ENCODE data around the gene DMBX1.

Gene DMBX1

DNA sequence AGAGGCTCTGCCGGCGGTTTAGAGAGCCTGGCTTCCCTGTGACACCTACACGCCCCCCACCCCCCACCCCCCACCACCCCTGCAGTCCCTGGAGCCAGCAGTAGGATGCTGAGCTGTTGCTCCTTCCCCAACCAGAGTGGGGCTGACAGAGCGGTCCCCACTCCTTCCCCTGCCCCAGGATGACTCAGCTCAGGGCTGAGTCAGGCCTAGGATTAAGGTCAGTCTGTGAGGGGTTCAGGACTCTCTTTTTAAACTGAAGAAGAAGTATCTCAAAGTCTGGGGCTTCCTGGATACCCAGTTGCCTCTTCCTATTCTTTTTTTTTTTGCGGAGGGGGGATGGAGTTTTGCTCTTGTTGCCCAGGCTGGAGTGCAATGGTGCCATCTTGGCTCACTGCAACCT is 19.1 kb downstream of the DMBX1 start:
- DNase-seq: no peak

- no peak for DNase-seq
Observed at GRCh38 chr1:46510341-46510997, 20.8 kb downstream of the DMBX1 start.

GRCh38 chr1:46510998-46511365 is 21.3 kb downstream of the DMBX1 start:
- no peak for DNase-seq

DNA sequence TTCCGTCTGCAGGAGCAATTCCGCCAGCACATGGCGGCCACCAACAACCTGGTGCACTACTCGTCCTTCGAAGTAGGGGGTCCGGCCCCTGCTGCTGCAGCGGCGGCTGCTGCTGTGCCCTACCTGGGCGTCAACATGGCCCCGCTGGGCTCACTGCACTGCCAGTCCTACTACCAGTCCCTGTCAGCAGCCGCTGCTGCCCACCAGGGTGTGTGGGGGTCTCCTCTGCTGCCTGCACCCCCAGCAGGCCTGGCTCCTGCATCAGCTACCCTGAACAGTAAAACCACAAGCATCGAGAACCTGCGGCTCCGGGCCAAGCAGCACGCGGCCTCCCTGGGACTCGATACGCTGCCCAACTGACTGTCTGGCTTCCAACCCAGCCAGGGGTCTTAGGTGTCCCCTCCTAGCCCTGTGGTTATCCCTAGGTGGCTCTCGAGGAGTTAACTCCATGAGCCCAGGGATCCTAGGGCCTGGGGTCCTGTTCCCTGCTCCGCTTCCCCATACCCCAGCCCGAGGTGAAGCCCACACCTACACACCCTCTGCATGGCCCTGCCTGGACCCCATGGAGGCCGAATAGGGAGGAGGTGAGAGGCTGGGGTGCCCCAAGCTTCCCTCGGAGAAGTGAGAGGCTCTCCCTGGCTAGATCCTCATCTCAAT is 22.6 kb downstream of the DMBX1 start:
- DNase-seq: no peak

GRCh38 chr1:46512792-46513190 is 23.2 kb downstream of the DMBX1 start:
- DNase-seq: no peak

DNA sequence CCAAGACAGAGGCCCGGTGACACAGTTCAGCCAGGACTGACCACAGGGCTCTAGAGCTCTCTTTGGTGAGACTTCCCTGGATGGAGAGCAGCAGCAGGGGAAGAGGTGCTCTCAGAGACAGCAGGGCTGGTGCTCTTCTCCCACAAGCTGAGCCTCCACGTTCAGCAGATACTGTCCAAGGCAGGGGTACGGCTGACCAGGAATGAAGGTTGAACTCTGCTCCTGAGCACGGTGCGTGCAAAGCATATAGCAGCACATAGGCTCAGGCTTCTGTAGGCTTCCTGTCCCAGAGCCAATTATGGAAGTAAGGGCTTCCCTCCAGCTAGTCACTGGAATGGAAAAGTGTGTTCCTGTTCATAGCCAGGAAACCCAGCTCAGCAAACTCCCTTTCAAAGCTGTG is 23.9 kb downstream of the DMBX1 start:
- no peak for DNase-seq

DNA sequence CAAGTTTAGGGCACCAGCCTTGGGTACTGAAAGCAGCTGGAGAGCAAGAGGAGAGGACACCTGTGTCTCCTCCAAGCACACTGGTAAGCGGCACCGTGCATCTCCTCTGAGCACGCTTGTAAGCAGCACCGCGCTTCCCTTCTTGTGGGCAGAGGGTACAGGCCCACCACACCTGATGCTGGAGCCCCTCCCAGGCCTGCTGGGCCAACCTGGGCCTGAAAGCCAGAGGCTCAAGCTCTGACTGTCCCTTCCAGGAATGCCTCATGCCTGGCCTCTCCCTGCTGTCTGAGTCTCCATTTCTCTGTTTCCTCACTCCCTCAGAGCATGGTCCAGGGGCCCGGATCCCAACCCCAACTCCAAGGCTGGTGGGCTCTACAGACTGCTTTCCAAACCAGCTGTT is 25.9 kb downstream of the DMBX1 start:
- no peak for DNase-seq

- no peak for DNase-seq
Observed at GRCh38 chr1:46516200-46516950, 26.7 kb downstream of the DMBX1 start.

DNA sequence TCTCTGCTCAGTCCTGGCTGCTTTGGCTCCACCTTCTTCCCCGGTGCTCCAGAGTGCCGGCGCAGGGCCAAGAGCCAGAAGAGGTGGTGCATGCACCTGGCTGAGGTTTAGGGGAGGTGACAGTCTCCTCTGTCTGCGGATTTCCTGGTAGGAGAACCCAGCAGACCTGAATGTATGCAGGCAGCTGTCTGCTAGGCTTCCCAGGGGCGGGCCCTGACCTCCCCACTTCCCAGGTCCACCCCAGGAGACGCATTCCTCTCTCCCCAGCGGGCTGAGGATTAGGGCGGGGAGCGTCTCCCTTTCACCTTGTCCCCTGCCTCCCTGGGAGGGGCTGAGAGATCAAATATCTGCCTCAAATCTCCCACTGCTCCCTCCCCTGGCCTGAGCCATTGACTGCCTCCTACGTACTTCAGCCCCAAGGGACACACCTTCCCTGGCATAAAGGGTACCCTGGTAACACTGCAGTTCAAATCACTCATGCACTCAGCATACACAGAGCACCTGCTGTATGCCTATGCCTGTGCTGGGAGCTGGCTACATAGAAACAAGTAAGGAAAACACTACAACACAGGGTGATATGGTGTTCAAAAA is 27.5 kb downstream of the DMBX1 start:
- no peak for DNase-seq

- no peak for DNase-seq
Observed at GRCh38 chr1:46517932-46518498, 28.4 kb downstream of the DMBX1 start.

DNA sequence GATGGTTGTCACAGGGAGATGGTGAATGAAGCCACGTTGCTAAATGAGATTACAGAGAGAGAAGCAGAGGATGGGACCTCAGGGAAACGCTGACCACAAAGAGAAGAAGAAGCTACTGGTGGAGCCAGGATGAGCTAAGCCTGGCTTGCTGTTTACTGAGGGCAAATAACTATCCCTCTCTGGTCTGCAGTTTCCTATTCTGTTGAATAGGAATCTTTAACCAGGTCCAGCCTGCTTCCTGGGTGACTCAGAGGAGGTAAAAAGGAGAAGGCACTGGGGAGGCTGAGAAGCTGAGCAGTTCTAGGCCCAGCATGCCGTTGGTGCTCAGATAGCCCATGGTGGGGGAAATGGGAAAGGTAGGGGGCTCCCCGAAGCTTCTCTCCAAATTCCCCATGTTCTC is 29.6 kb downstream of the DMBX1 start:
- no peak for DNase-seq

GRCh38 chr1:46520063-46520911 is 30.7 kb downstream of the DMBX1 start:
- no peak for DNase-seq

DNA sequence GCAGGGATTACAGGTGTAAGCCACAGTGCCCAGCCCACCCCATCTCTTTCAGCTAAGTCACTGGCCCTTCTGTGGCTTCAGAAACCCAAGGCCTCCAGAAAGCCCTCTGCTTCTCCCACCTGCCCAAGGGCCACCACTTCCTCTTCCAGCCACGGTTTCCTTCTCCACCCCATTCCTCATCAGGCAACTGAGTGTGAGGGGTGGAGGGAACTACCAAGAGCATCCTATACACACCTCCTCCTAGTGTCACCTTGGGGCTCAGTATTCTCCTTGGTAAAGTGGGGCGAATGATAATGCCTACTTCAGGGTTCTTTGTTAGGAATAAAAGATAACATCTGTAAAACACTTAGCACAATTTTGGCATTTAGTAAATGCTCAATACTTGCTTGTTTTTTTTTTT is 31.8 kb downstream of the DMBX1 start:
- no peak for DNase-seq

GRCh38 chr1:46522184-46522968 is 32.7 kb downstream of the DMBX1 start:
- DNase-seq: no peak

GRCh38 chr1:46522969-46523320 is 33.3 kb downstream of the DMBX1 start:
- no peak for DNase-seq

- DNase-seq: no peak
Observed at GRCh38 chr1:46523496-46524353, 34.1 kb downstream of the DMBX1 start.

DNA sequence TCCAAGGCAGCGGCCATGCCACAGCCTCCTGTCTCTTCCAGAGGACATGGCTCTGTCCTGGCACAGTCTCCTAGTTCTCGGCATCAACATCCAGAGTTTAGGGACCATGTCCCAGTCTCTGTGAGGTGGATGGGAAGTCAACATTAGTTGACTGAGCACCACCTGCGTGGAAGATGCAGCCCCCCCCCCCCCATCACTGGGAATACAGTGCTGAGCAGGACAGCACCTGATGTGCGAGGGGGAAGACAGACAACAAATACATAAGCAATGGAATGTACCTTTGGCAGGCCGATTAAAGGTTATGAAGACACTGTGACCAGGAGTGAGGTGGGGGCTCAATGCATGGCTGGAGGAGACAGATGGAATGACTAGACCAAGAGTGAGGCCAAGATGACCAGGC is 35.2 kb downstream of the DMBX1 start:
- no peak for DNase-seq

- DNase-seq: no peak
Observed at GRCh38 chr1:46525253-46525983, 35.8 kb downstream of the DMBX1 start.

DNA sequence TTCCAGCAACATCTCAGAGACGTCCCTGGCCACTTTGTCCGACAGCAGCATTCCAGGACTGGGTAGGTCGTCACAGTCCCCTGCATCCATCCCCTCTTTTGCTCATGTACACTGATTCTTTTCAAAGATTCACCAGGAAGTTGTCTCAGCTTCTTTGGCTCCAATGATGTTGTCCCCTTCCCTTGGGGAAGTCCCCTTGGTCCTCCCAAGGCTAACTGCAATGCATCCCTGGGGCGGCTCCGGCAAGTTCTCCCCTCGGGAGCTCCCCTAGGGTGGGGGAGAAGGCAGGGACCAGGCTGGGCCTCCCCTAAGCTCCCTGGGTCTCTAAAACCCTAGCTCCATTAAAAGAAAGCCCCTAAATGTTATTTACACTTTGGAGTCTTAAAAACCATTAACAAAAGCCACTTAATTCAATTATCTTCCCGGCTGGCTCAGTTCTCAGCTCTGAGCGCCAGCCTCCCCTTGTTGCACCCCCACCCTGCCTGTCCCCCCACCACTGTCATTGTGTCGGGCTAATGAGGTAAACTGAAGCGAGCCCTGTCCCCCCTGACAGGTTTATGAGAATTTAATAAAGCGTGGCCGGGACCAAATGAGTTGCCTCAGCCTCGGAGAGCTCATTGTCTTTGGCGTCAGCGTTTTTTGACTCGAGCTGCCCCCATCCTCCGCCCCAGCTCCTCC is 36.5 kb downstream of the DMBX1 start:
- no peak for DNase-seq

Measured in activated CD4-positive, alpha-beta T cell treated with anti-CD3 and anti-CD28 coated beads, Interleukin-2, amount 50 U/mL, for 1 hour (primary cell).